CD4-positive, alpha-beta T cell treated with Interleukin-15 for 1 hour (primary cell): Measurements from ENCODE around the gene EBF3.
"Not testable (repeated sequence)": the region's sequence is repeated elsewhere in the genome, so short reads cannot be mapped to it uniquely, and the experiment has no call there.

Source experiments
- DNase-seq: peaks from one replicate; pipeline ENCODE4 v3.0.0-alpha.2; 2020

Gene EBF3

GRCh38 chr10:129926066-129927055 lies 37.7 kb downstream of the EBF3 start:
- peak; percentile 13 for DNase-seq

GRCh38 chr10:129924375-129925085 lies 39.5 kb downstream of the EBF3 start:
- DNase-seq: peak; percentile 7

GRCh38 chr10:129922598-129923123 lies 41.4 kb downstream of the EBF3 start:
- DNase-seq: peak; percentile 2

GRCh38 chr10:129921801-129922597 lies 42.1 kb downstream of the EBF3 start:
- DNase-seq: peak; percentile 3

GRCh38 chr10:129921065-129921670 lies 42.9 kb downstream of the EBF3 start:
- no peak for DNase-seq

GRCh38 chr10:129920187-129920586 lies 43.9 kb downstream of the EBF3 start:
- not testable (repeated sequence) for DNase-seq

- no peak for DNase-seq
These were observed 44.7 kb downstream of the EBF3 start for GRCh38 chr10:129919358-129919757.

GRCh38 chr10:129918836-129919235 lies 45.2 kb downstream of the EBF3 start:
- DNase-seq: no peak

- DNase-seq: no peak
These were observed 45.7 kb downstream of the EBF3 start for GRCh38 chr10:129918401-129918800.

GRCh38 chr10:129917936-129918335 lies 46.1 kb downstream of the EBF3 start:
- DNase-seq: no peak

- DNase-seq: no peak
These were observed 47.5 kb downstream of the EBF3 start for GRCh38 chr10:129916506-129916995.

- no peak for DNase-seq
These were observed 48.3 kb downstream of the EBF3 start for GRCh38 chr10:129915526-129916378.

- peak; percentile 0 for DNase-seq
These were observed 49.1 kb downstream of the EBF3 start for GRCh38 chr10:129914960-129915359.

GRCh38 chr10:129914153-129914855 lies 49.8 kb downstream of the EBF3 start:
- DNase-seq: peak; percentile 11

- DNase-seq: no peak
These were observed 50.9 kb downstream of the EBF3 start for GRCh38 chr10:129912986-129913695.

GRCh38 chr10:129912166-129912917 lies 51.7 kb downstream of the EBF3 start:
- DNase-seq: no peak

- DNase-seq: peak; percentile 13
These were observed 52.5 kb downstream of the EBF3 start for GRCh38 chr10:129911451-129912165.

GRCh38 chr10:129910861-129911260 lies 53.2 kb downstream of the EBF3 start:
- peak; percentile 0 for DNase-seq
